ES-I3 (cell line): ENCODE results near the gene PDE6H.

Experiments
- H3K36me3 ChIP-seq: 2 replicates; pipeline ENCODE4 v1.6.1; 2013; ENCODE audit warnings: mild to moderate bottlenecking, low read length, control low read depth, moderate library complexity; ENCODE audit not compliant: insufficient read depth
- H3K4me1 ChIP-seq: 2 replicates; pipeline ENCODE4 v1.6.1; 2013; ENCODE audit warnings: mild to moderate bottlenecking, control low read depth, low read length; ENCODE audit not compliant: insufficient read depth
- H3K9ac ChIP-seq: 2 replicates; pipeline ENCODE4 v1.6.1; 2013; ENCODE audit warnings: low read depth, mild to moderate bottlenecking, low read length, moderate library complexity
- H3K9me3 ChIP-seq: 2 replicates; pipeline ENCODE4 v1.6.1; 2013; ENCODE audit warnings: mild to moderate bottlenecking, low read length, moderate library complexity; ENCODE audit not compliant: control insufficient read depth, insufficient read depth

PDE6H gene

DNA sequence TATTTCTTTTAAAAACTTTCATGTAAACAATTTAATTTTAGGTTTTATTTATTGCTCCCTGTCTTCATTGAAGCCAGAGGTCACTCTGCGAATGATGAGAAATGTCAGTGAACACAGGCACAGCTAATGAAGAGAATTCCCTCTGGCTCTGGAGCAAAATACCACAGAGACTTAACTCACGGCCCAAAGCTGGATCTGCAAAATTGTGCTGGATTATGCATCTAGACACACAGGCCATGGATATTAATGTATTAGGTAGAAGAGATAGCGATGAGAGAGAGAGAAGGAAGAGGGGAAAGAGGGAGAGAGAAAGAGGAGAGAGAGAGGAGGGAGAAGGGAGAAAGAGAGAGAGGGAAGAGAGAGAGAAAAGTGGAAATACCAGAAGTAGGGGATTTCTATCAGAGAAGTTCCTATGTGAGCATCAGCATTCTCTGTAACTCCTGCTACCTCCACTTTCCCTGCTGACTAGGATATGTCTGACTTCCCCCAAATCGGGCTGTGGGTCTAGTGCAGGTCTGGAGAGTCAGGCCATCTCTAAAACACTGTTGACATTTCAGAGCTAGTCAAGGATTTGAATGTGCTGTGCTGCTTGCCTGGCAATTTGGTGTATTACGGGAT is 15.2 kb upstream of the PDE6H start:
- Histone ChIP-seq H3K9me3 (no peaks in the 10 kb centered on the region), H3K36me3 (no peaks in the 10 kb centered on the region), H3K4me1 (peaks cover 21% of the 10 kb centered on the region), H3K9ac (no peak overlapping the region)

DNA sequence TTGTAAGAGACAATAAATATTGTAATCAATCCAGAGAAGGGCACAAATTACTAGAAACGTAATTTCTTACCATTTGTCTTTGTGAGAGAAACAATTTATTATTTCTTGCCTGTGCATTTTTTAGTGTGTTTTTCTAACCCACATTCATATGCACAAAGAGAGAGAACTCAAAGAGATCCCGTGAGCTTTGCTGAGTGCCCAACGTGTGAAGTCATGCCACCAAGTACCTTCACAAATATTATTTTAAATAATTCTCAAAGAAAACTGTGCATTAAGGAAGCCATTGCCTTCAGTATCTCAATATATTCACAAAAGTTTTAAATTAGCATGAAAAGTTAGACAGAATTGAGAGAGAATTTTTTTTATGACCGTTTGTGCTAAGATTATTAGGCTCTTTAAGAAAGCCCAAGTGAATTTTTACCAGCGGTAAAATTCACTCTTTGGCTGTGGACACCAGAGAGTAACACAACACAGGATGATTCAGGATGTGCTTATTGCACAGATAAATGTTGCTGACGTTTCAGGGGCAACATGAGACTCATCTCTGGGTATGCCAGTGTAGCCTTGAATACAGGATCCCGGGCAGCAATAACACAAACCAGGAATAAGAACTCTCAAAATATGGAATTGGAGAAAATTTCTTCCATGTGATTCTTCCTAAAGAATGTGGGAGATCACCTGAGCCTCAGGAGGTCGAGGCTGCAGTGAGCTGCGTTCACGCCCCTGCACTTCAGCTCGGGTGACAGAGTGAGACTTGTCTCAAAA is 14.3 kb upstream of the PDE6H start:
- Histone ChIP-seq H3K9me3 (no peaks in the 10 kb centered on the region), H3K9ac (no peak overlapping the region), H3K36me3 (no peaks in the 10 kb centered on the region), H3K4me1 (peaks cover 21% of the 10 kb centered on the region)

DNA sequence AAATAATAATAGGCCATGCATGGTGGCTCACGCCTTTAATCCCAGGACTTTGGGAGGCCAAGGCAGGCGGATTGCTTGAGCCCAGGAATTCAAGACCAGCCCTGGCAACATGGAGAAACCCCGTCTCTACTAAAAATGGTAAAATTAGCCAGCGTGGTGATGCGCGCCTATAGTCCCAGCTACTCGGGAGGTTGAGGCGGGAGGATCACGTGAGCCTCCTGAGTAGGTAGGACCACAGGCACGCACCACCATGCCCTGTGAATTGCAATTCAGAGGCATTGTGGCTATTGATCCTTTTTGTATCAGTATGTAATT is 13.8 kb upstream of the PDE6H start:
- H3K36me3 ChIP-seq, result no peaks in the 10 kb centered on the region
- H3K9me3 ChIP-seq, result no peaks in the 10 kb centered on the region
- H3K9ac ChIP-seq, result no peak overlapping the region
- H3K4me1 ChIP-seq, result peaks cover 21% of the 10 kb centered on the region

DNA sequence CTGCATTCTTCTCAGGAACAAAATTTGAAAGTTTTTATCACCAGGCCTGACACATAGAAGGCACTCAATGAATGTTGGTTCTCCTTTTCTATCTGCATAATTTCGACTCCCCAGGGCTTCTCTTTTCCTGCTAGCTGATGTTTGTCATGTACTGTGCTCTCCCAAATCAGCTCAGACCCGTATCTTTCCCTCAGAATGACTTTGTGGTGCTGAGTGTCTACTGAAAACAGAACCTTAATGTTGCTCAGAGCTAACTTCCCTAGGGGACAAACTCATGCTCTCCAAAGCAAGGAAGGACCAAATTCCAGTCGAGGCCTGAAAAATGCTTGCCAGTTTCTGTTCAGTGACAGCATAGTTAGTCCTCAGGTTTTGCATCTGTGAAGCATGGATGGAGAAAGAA is 13.4 kb upstream of the PDE6H start:
- Histone ChIP-seq H3K9me3 (no peaks in the 10 kb centered on the region), H3K36me3 (no peaks in the 10 kb centered on the region), H3K4me1 (peaks cover 18% of the 10 kb centered on the region), H3K9ac (no peak overlapping the region)

DNA sequence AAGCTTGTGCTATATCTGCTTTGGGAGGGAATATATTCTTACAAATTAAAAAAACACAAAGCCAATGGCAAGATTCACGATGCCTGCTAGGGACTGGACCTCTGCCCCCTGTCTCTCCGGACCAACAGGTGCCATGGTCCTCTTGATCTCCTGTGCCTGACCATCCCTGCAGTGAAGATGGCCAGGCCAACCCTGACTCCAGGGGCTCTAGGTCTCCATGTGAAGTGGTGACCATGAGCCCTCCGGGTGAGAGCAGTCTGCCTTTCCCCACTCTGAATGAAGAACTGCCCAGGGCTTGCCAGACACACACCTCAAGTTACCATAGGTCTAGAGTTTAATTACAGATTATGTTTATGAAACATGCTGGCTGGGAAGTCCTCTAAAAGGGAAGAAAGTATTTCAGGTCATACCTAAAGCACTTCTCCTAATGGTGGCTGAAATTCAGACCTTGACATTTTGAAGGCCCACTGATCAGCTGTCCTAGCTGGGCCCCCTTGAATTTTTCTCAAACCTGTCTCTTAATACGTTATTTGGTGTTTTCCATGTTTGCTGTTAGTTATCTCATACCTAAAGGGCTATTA is 12.8 kb upstream of the PDE6H start:
- H3K9ac ChIP-seq, result no peak overlapping the region
- no peaks in the 10 kb centered on the region for H3K36me3 ChIP-seq
- H3K9me3 ChIP-seq, result no peaks in the 10 kb centered on the region
- peaks cover 16% of the 10 kb centered on the region for H3K4me1 ChIP-seq

- peak overlapping the region; percentile 41; the same call in 1 of the 2 replicates for H3K9ac ChIP-seq
- no peaks in the 10 kb centered on the region for H3K9me3 ChIP-seq
- peaks cover 16% of the 10 kb centered on the region for H3K4me1 ChIP-seq
- no peaks in the 10 kb centered on the region for H3K36me3 ChIP-seq
Observed at GRCh38 chr12:14960548-14961465, 12.0 kb upstream of the PDE6H start.

DNA sequence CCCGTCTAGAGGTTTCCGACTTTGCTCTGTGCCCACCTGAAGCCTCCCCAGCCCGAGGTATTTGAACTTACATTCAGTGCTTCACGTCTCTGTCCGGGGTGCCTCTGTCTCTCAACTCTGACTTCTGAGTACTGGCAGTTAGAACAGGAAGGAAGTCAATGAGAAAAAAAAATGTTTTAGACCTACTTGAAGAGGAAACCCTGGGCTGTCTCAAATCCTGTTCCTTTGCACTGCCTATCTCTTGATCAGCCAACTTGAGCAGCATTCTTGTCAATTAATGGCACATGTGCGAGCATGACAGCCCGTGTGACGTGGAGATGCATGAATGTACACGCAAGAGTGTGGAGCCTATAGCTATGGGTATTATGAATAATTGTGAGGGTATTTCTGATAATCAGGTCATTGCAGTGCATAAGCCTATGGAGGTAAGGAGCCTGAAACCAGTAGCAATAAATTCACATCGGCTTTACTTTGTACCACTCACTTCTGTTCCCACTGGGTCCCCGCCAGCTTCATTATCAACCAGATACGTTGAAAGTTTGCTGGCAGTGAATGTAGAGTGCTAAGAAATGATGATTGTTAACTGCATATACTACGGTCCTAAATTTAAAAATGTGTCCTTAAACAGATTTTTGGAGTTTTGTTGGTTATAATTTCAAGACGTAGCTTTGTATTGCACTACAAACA is 11.2 kb upstream of the PDE6H start, which contains the start of gene ARHGDIB:
Gene ARHGDIB (minus strand): TSS at position 136 of the 687 bp plus-strand sequence. CDS start 10,889 bp downstream, outside the sequence.
- Histone ChIP-seq H3K9me3 (no peaks in the 10 kb centered on the region), H3K4me1 (peaks cover 12% of the 10 kb centered on the region), H3K36me3 (no peaks in the 10 kb centered on the region), H3K9ac (peak within 1 kb of the TSS; percentile 41; the same call in 1 of the 2 replicates)

- Histone ChIP-seq H3K9me3 (no peaks in the 10 kb centered on the region), H3K36me3 (no peaks in the 10 kb centered on the region), H3K4me1 (0 out of 2 replicates have a peak, but pooled peaks cover 11% of the 10 kb centered on the region), H3K9ac (no peak overlapping the region)
Observed at GRCh38 chr12:14962153-14962539, 10.7 kb upstream of the PDE6H start.

GRCh38 chr12:14962797-14963196 is 10.0 kb upstream of the PDE6H start:
- Histone ChIP-seq H3K4me1 (0 out of 2 replicates have a peak, but pooled peaks cover 8% of the 10 kb centered on the region), H3K36me3 (no peaks in the 10 kb centered on the region), H3K9ac (no peak overlapping the region), H3K9me3 (no peaks in the 10 kb centered on the region)

GRCh38 chr12:14963520-14963919 is 9.3 kb upstream of the PDE6H start:
- Histone ChIP-seq H3K4me1 (0 out of 2 replicates have a peak, but pooled peaks cover 5% of the 10 kb centered on the region), H3K36me3 (no peaks in the 10 kb centered on the region), H3K9me3 (no peaks in the 10 kb centered on the region), H3K9ac (no peak overlapping the region)

DNA sequence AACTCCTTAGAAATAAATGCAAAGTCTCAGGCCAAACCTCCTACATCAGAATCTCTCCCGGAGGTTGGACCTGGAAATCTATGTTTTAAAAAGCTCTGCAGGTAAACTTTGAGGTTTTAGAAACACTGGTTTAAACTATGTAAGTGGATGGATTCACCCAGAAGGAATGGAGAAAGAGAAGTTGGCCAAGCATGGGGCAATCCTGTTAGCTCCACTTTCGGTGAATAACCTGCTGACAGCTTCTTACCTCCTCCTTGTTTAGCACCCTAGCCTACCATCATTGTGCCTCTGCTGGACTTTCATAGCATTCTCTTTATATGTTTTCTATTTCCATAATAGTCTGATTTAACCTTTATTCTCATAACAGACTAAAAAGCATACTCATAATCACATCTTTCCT is 8.4 kb upstream of the PDE6H start:
- H3K36me3 ChIP-seq, result no peaks in the 10 kb centered on the region
- H3K4me1 ChIP-seq, result 0 out of 2 replicates have a peak, but pooled peaks cover 5% of the 10 kb centered on the region
- no peaks in the 10 kb centered on the region for H3K9me3 ChIP-seq
- no peak overlapping the region for H3K9ac ChIP-seq

GRCh38 chr12:14965221-14965620 is 7.6 kb upstream of the PDE6H start:
- H3K36me3 ChIP-seq, result no peaks in the 10 kb centered on the region
- H3K9me3 ChIP-seq, result no peaks in the 10 kb centered on the region
- no peak overlapping the region for H3K9ac ChIP-seq
- 0 out of 2 replicates have a peak, but pooled peaks cover 5% of the 10 kb centered on the region for H3K4me1 ChIP-seq

- Histone ChIP-seq H3K9me3 (no peaks in the 10 kb centered on the region), H3K4me1 (no peaks in the 10 kb centered on the region), H3K9ac (no peak overlapping the region), H3K36me3 (no peaks in the 10 kb centered on the region)
Observed at GRCh38 chr12:14968478-14968877, 4.4 kb upstream of the PDE6H start.

DNA sequence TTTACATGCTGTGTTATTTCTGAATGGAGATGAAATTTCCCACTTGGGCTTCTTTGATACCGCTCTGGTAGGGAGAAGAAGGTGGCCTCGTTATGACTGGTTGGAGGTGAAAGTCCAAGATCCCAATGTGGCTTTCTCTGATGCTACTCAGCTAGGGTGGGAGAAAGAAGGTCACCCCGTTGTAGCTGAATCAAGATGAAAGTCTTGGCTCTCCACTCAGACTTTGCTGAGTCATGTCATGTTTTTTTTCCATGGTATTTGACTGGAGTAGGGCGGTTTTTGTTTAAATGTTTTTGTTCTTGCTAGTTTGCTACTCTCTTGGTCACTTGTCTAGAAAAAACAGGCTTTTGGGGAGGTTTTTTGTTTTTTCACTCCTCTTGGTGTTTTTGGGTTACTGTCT is 2.4 kb upstream of the PDE6H start:
- H3K9me3 ChIP-seq, result no peaks in the 10 kb centered on the region
- no peaks in the 10 kb centered on the region for H3K36me3 ChIP-seq
- H3K9ac ChIP-seq, result no peak overlapping the region
- H3K4me1 ChIP-seq, result no peaks in the 10 kb centered on the region
